ENCODE measurements around the gene MINK1. TPM values are rescaled to one million over a fixed set of nuclear protein-coding genes. Genes with fewer than 3 reads are reported as not detected.

The MINK1 gene
- total and polyA plus RNA-seq, 4 donors = 22.2 to 97.5 (median 52.1) TPM

- intact Hi-C loops (cut with DNase I) = loop anchor here (5.0 to 10.0 kb wide), 4 partner anchors 80 to 180 kb away; partner anchors contain the start of genes MED11 (in 2 of the 2), CXCL16 (in 1 of the 2), PLD2 (in 1 of the 2) and ZMYND15 (in 1 of the 2)
- no peak for DNase-seq
- Histone ChIP-seq H3K27me3 (ENCODE audit: control insufficient read depth in 1 of 2, insufficient read depth in 2 of 2, low read length in 1 of 2) (no peaks in the 10 kb centered on the region), H3K27ac (ENCODE audit: low read depth in 1 of 2, low read length in 2 of 2) (no peak overlapping the region), H3K4me3 (ENCODE audit: low read length in 2 of 2) (no peak overlapping the region), H3K36me3 (ENCODE audit: control insufficient read depth in 1 of 2, insufficient read depth in 2 of 2, low read length in 1 of 2) (peaks cover 0 to 4% of the 10 kb centered on the region in 2 donors), H3K9me3 (ENCODE audit: control insufficient read depth, low read length) (no peaks in the 10 kb centered on the region), H3K4me1 (ENCODE audit: control insufficient read depth in 1 of 2, insufficient read depth in 2 of 2, low read length in 2 of 2) (no peaks in the 10 kb centered on the region)
- WGBS, 2 donors = 93 to 95% methylated on average over 12 of the region's 12 CpGs
- ATAC-seq (ENCODE audit: low FRiP score) = no peak
Measured at GRCh38 chr17:4886830-4887229, 53.7 kb downstream of the MINK1 start.

GRCh38 chr17:4887581-4887980 lies 54.4 kb downstream of the MINK1 start:
- 86 to 90% methylated on average over 18 of the region's 18 CpGs for WGBS, 2 donors
- H3K4me1 ChIP-seq (ENCODE audit: control insufficient read depth in 1 of 2, insufficient read depth in 2 of 2, low read length in 2 of 2) = no peaks in the 10 kb centered on the region
- H3K4me3 ChIP-seq (ENCODE audit: low read length in 2 of 2) = no peak overlapping the region
- peaks cover 0 to 4% of the 10 kb centered on the region in 2 donors for H3K36me3 ChIP-seq (ENCODE audit: control insufficient read depth in 1 of 2, insufficient read depth in 2 of 2, low read length in 1 of 2)
- no peak for ATAC-seq (ENCODE audit: low FRiP score)
- DNase-seq = no peak
- no peaks in the 10 kb centered on the region for H3K9me3 ChIP-seq (ENCODE audit: control insufficient read depth, low read length)
- intact Hi-C loops (cut with DNase I) = loop anchor here (5.0 to 10.0 kb wide), 4 partner anchors 80 to 180 kb away; partner anchors contain the start of genes MED11 (in 2 of the 2), CXCL16 (in 1 of the 2), PLD2 (in 1 of the 2) and ZMYND15 (in 1 of the 2)
- no peaks in the 10 kb centered on the region for H3K27me3 ChIP-seq (ENCODE audit: control insufficient read depth in 1 of 2, insufficient read depth in 2 of 2, low read length in 1 of 2)
- H3K27ac ChIP-seq (ENCODE audit: low read depth in 1 of 2, low read length in 2 of 2) = no peak overlapping the region

- Histone ChIP-seq H3K9me3 (ENCODE audit: control insufficient read depth, low read length) (no peaks in the 10 kb centered on the region), H3K4me1 (ENCODE audit: control insufficient read depth in 1 of 2, insufficient read depth in 2 of 2, low read length in 2 of 2) (no peaks in the 10 kb centered on the region), H3K4me3 (ENCODE audit: low read length in 2 of 2) (no peak overlapping the region), H3K36me3 (ENCODE audit: control insufficient read depth in 1 of 2, insufficient read depth in 2 of 2, low read length in 1 of 2) (peaks cover 0 to 10% of the 10 kb centered on the region in 2 donors), H3K27me3 (ENCODE audit: control insufficient read depth in 1 of 2, insufficient read depth in 2 of 2, low read length in 1 of 2) (no peaks in the 10 kb centered on the region), H3K27ac (ENCODE audit: low read depth in 1 of 2, low read length in 2 of 2) (no peak overlapping the region)
- intact Hi-C loops (cut with DNase I) = no loop called here
- DNase-seq (no peak), ATAC-seq (ENCODE audit: low FRiP score) (no peak)
- 90 to 91% methylated on average over 42 of the region's 42 CpGs for WGBS, 2 donors
Measured at GRCh38 chr17:4891411-4892410, 58.6 kb downstream of the MINK1 start.

GRCh38 chr17:4892499-4893221 lies 59.5 kb downstream of the MINK1 start:
- no peak for ATAC-seq (ENCODE audit: low FRiP score)
- H3K27me3 ChIP-seq (ENCODE audit: control insufficient read depth in 1 of 2, insufficient read depth in 2 of 2, low read length in 1 of 2) = no peaks in the 10 kb centered on the region
- no peak for DNase-seq
- H3K4me3 ChIP-seq (ENCODE audit: low read length in 2 of 2) = no peak overlapping the region
- intact Hi-C loops (cut with DNase I) = no loop called here
- 81% methylated on average over 23 of the region's 23 CpGs for WGBS, 2 donors
- no peaks in the 10 kb centered on the region for H3K9me3 ChIP-seq (ENCODE audit: control insufficient read depth, low read length)
- no peak overlapping the region for H3K27ac ChIP-seq (ENCODE audit: low read depth in 1 of 2, low read length in 2 of 2)
- peaks cover 0 to 9% of the 10 kb centered on the region in 2 donors for H3K36me3 ChIP-seq (ENCODE audit: control insufficient read depth in 1 of 2, insufficient read depth in 2 of 2, low read length in 1 of 2)
- no peaks in the 10 kb centered on the region for H3K4me1 ChIP-seq (ENCODE audit: control insufficient read depth in 1 of 2, insufficient read depth in 2 of 2, low read length in 2 of 2)

GRCh38 chr17:4893272-4893671 lies 60.1 kb downstream of the MINK1 start:
- WGBS, 2 donors = 88 to 89% methylated on average over 18 of the region's 18 CpGs
- DNase-seq = no peak
- H3K9me3 ChIP-seq (ENCODE audit: control insufficient read depth, low read length) = no peaks in the 10 kb centered on the region
- H3K36me3 ChIP-seq (ENCODE audit: control insufficient read depth in 1 of 2, insufficient read depth in 2 of 2, low read length in 1 of 2) = peaks cover 0 to 9% of the 10 kb centered on the region in 2 donors
- H3K4me1 ChIP-seq (ENCODE audit: control insufficient read depth in 1 of 2, insufficient read depth in 2 of 2, low read length in 2 of 2) = no peaks in the 10 kb centered on the region
- H3K27ac ChIP-seq (ENCODE audit: low read depth in 1 of 2, low read length in 2 of 2) = no peak overlapping the region
- ATAC-seq (ENCODE audit: low FRiP score) = no peak
- intact Hi-C loops (cut with DNase I) = no loop called here
- H3K4me3 ChIP-seq (ENCODE audit: low read length in 2 of 2) = no peak overlapping the region
- H3K27me3 ChIP-seq (ENCODE audit: control insufficient read depth in 1 of 2, insufficient read depth in 2 of 2, low read length in 1 of 2) = no peaks in the 10 kb centered on the region

GRCh38 chr17:4893721-4894560 lies 60.8 kb downstream of the MINK1 start:
- DNase-seq = no peak
- intact Hi-C loops (cut with DNase I) = no loop called here
- H3K4me3 ChIP-seq (ENCODE audit: low read length in 2 of 2) = no peak overlapping the region
- H3K27me3 ChIP-seq (ENCODE audit: control insufficient read depth in 1 of 2, insufficient read depth in 2 of 2, low read length in 1 of 2) = no peaks in the 10 kb centered on the region
- peaks cover 0 to 9% of the 10 kb centered on the region in 2 donors for H3K36me3 ChIP-seq (ENCODE audit: control insufficient read depth in 1 of 2, insufficient read depth in 2 of 2, low read length in 1 of 2)
- no peak for ATAC-seq (ENCODE audit: low FRiP score)
- H3K27ac ChIP-seq (ENCODE audit: low read depth in 1 of 2, low read length in 2 of 2) = no peak overlapping the region
- H3K4me1 ChIP-seq (ENCODE audit: control insufficient read depth in 1 of 2, insufficient read depth in 2 of 2, low read length in 2 of 2) = no peaks in the 10 kb centered on the region
- 88 to 90% methylated on average over 30 to 31 of the region's 31 CpGs for WGBS, 2 donors
- no peaks in the 10 kb centered on the region for H3K9me3 ChIP-seq (ENCODE audit: control insufficient read depth, low read length)

GRCh38 chr17:4895121-4895520 lies 62.0 kb downstream of the MINK1 start:
- Histone ChIP-seq H3K27me3 (ENCODE audit: control insufficient read depth in 1 of 2, insufficient read depth in 2 of 2, low read length in 1 of 2) (no peaks in the 10 kb centered on the region), H3K4me1 (ENCODE audit: control insufficient read depth in 1 of 2, insufficient read depth in 2 of 2, low read length in 2 of 2) (no peaks in the 10 kb centered on the region), H3K4me3 (ENCODE audit: low read length in 2 of 2) (no peak overlapping the region), H3K9me3 (ENCODE audit: control insufficient read depth, low read length) (no peaks in the 10 kb centered on the region), H3K36me3 (ENCODE audit: control insufficient read depth in 1 of 2, insufficient read depth in 2 of 2, low read length in 1 of 2) (peaks cover 0 to 9% of the 10 kb centered on the region in 2 donors), H3K27ac (ENCODE audit: low read depth in 1 of 2, low read length in 2 of 2) (no peak overlapping the region)
- ATAC-seq (ENCODE audit: low FRiP score) (no peak), DNase-seq (no peak)
- WGBS, 2 donors = 87 to 91% methylated on average over 13 of the region's 13 CpGs
- intact Hi-C loops (cut with DNase I) = loop anchor here in 1 of 2 donors (5.0 kb wide), 1 partner anchor 158 kb away; the partner anchor contains the start of genes CXCL16 and ZMYND15

All from aorta (tissue), 5 donors.